HG03139 (cell line): ENCODE results near the gene HSPA1A.
"Not testable (repeated sequence)": the region's sequence is repeated elsewhere in the genome, so short reads cannot be mapped to it uniquely, and the experiment has no call there.

Experiments used
- ATAC-seq: cut with Tn5 transposase; IDR thresholded peaks from one replicate; pipeline ENCODE4 v1.9.1; 2021; ENCODE audit not compliant: unreplicated experiment

The HSPA1A gene

GRCh38 chr6:31808599-31808998, 6.7 kb upstream of the HSPA1A start:
- ATAC-seq: not testable (repeated sequence)

- ATAC-seq: no peak
Observed at GRCh38 chr6:31811645-31812044, 3.7 kb upstream of the HSPA1A start.

- no peak for ATAC-seq
Observed at GRCh38 chr6:31813465-31813849, 1.9 kb upstream of the HSPA1A start.

- ATAC-seq: no peak
Observed at GRCh38 chr6:31814677-31815024, 692 bp upstream of the HSPA1A start.

GRCh38 chr6:31817133-31817928, 2.0 kb downstream of the HSPA1A start:
- ATAC-seq: not testable (repeated sequence)

GRCh38 chr6:31817929-31818511, 2.7 kb downstream of the HSPA1A start:
- ATAC-seq: not testable (repeated sequence)

DNA sequence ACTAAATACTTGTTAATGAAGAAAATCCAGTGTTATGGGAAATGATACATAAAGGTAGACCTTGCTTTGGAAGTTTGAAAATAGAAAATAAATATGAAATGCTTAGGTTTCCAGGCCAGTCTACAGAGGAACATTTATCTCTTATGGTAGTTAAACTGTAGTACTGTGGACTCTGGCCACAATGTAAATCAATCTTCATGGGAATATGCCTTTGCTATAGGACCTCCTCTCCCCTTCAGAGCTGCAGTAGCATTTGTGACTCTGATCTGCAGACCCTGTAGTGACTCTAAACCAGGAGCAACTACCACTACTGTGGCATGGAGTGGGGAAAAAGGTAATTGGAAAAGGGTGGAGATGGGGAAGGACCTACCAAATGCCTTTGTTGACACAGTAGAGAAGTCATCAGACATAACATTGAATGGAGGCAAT, 4.5 kb downstream of the HSPA1A start:
- no peak for ATAC-seq

DNA sequence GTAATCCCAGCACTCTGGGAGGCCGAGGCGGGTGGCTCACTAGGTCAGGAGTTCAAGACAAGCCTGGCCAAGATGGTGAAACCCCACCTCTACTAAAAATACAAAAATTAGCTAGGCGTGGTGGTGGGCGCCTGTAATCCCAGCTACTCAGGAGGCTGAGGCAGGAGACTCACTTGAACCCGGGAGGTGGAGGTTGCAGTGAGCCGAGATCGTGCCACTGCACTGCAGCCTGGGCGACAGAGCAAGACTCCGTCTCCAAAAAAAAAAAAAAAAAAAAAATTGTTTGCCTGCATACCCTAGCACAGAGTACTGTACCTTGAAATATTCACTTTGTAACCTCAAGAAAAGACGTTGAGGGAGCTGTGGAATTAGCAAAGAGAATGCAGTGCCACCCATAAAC, 5.1 kb downstream of the HSPA1A start:
- not testable (repeated sequence) for ATAC-seq

DNA sequence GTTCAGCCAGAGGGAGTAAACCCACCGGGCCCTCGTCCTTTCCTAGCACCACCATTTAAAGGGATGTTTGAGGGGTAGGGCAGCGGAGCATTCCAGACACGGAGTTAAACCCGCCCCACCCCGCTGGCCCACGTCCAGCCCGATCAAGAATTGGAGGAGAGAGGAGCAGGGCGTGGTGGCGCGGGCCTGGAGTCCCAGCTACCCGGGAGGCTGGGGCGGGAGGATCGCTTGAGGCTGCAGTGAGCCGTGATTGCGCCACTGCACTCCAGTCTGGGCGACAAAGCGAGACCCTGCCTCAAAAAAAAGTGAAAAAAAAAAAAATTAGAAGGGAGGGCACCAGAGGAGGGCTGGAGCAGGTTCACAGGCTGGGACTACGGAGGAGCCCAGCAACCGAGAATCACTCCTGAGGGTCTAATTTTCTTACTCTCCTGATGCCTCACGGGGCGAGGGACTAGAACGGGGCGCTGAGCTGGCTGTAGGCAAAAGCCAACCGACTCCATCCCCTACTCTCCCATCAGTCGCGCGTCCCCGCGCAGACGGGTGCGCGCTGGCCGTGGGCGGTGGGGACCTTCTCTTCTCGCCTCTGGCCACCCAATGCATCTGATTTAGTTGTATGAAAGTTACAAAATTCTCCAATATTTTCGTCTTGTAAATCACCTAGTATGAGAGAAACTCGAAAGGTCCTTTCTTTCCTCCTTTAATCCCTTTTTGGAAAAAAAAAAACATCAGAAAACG, 6.1 kb downstream of the HSPA1A start:
- ATAC-seq: no peak

GRCh38 chr6:31822036-31822821, 6.9 kb downstream of the HSPA1A start:
- ATAC-seq: no peak

GRCh38 chr6:31823592-31824196, 8.4 kb downstream of the HSPA1A start:
- ATAC-seq: not testable (repeated sequence)

DNA sequence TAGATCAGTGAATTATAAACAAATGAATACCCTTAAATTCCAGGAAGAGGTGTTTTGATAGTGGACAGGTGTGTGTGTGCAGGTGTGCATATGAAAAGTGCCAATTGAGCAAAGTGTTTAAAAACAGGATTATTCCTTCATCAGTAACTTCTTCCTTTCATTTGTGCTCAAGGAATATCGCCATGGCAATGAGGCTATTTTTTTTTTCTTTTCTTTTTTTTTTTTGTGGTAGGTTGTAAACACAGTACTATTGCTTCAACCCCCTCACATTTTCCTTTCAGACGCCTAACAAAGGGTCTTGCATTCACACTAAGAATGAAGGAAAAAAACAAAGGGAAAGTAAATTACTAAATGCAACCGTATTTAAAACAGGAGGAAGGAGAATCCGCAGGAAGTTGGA, 10.2 kb downstream of the HSPA1A start:
- no peak for ATAC-seq

DNA sequence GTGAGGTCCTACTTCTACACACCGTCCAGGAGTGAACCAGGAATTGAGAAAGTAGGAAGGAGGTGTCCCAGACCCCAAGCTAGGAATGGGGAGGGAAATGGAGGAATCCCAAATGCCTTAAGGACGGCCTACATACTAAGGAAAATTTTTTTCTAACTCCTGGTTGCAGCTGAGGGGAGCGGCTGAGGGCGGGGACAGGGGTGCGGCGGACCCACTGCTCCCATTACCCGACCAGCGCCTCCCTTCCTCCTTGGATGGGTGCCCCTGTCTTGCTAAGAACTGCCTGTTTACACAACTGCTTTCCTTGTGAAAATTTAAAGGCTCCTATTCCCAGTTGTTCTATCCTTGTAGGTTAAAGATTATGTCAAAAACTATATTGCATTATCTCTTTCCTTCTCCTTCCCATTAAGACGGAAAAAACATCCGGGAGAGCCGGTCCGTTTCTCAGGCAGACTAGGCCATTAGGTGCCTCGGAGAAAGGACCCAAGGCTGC, 11.5 kb downstream of the HSPA1A start:
- ATAC-seq: no peak

DNA sequence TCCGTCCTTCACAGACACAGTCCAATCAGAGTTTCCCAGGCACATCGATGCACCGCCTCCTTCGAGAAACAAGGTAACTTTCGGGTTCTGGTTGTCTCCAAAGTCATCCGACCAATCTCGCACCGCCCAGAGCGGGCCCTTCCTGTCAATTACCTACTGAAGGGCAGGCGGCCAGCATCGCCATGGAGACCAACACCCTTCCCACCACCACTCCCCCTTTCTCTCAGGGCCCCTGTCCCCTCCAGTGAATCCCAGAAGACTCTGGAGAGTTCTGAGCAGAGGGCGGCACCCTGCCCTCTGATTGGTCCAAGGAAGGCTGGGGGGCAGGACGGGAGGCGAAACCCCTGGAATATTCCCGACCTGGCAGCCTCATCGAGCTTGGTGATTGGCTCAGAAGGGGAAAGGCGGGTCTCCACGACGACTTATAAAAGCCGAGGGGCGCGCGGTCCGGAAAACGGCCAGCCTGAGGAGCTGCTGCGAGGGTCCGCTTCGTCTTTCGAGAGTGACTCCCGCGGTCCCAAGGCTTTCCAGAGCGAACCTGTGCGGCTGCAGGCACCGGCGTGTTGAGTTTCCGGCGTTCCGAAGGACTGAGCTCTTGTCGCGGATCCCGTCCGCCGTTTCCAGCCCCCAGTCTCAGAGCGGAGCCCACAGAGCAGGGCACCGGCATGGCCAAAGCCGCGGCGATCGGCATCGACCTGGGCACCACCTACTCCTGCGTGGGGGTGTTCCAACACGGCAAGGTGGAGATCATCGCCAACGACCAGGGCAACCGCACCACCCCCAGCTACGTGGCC, 12.1 kb downstream of the HSPA1A start, which contains the start of gene HSPA1B:
TSS of gene HSPA1B (plus strand) at position 453 of the 794 bp plus-strand sequence. CDS start at position 666, 213 bp downstream.
- peak; percentile 52 for ATAC-seq

DNA sequence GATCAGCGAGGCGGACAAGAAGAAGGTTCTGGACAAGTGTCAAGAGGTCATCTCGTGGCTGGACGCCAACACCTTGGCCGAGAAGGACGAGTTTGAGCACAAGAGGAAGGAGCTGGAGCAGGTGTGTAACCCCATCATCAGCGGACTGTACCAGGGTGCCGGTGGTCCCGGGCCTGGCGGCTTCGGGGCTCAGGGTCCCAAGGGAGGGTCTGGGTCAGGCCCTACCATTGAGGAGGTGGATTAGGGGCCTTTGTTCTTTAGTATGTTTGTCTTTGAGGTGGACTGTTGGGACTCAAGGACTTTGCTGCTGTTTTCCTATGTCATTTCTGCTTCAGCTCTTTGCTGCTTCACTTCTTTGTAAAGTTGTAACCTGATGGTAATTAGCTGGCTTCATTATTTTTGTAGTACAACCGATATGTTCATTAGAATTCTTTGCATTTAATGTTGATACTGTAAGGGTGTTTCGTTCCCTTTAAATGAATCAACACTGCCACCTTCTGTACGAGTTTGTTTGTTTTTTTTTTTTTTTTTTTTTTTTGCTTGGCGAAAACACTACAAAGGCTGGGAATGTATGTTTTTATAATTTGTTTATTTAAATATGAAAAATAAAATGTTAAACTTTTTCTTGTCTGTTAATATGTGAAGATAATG, 14.4 kb downstream of the HSPA1A start:
- no peak for ATAC-seq

- no peak for ATAC-seq
Observed at GRCh38 chr6:31830886-31831335, 15.6 kb downstream of the HSPA1A start.

DNA sequence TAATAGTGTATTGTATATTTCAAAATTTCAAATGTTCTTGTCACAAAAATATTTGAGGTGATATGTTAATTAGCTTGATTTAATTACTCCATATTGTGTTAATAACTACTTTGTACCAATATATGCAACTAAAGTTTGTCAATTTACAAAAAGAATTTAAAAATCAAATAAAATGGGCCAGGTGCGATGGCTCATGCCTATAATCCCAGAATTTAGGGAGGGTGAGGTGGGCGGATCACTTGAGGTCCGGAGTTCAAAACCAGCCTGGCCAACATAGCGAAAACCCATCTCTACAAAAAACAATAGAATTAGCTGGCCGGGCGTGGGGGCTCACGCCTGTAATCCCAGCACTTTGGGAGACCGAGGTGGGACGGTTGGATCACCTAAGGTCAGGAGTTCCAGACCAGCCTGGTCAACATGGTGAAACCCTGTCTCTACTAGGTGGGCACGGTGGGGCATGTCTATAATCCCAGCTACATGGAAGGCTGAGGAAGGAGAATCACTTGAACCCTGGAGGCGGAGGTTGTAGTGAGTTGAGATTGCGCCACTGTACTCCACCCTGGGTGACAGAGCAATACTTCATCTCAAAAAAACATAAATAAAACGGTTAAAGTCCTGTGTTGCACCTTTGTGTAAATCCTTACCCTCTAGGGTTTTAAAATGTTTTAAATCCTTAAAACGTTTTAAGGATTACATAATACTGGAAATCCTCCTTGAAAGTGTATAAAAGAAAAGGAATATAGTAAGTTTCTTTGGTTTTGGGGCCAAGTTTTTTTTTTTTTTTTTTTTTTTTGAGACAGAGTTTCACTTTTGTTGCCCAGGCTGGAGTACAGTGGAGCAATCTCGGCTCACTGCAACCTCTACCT, 16.2 kb downstream of the HSPA1A start:
- no peak for ATAC-seq
